Keratinocyte (primary cell): Measurements from ENCODE around the gene HLA-DMB. TPM values are rescaled to one million over a fixed set of nuclear protein-coding genes. Genes with fewer than 3 reads are reported as not detected.

Experiments used
- DNase-seq: peaks from one replicate; pipeline ENCODE4 v3.0.0-alpha.2; 2011; ENCODE audit warnings: low read depth, missing footprints, low spot score
- FAIRE-seq: peaks from 2 replicates; lab custom pipeline; 2011; peaks lifted over from hg19 to GRCh38; lab: Jason Lieb, UNC
- H2AFZ ChIP-seq: 2 replicates; pipeline ENCODE4 v1.6.0; 2012; ENCODE audit warnings: low read length, control low read depth, inconsistent platforms; ENCODE audit not compliant: control insufficient read depth
- H3K27ac ChIP-seq: 2 replicates; pipeline ENCODE4 v1.5.1; 2011; ENCODE audit warnings: low read length; ENCODE audit not compliant: control insufficient read depth, insufficient read depth
- H3K27me3 ChIP-seq: 3 replicates; pipeline ENCODE4 v1.6.0; 2011; ENCODE audit warnings: low read length; ENCODE audit not compliant: control insufficient read depth, insufficient read depth; ENCODE audit errors: extremely low read depth
- H3K36me3 ChIP-seq, 2 experiments: 2 replicates in 1 of 2; 3 replicates in 1 of 2; pipeline ENCODE4 v1.5.1; 2011; ENCODE audit warnings: low read length in 2 of 2, mild to moderate bottlenecking in 1 of 2; ENCODE audit not compliant: control insufficient read depth in 2 of 2, insufficient read depth in 2 of 2; ENCODE audit errors: extremely low read depth in 1 of 2
- H3K4me1 ChIP-seq: 3 replicates; pipeline ENCODE4 v1.5.1; 2011; ENCODE audit warnings: low read length; ENCODE audit not compliant: control insufficient read depth, insufficient read depth; ENCODE audit errors: extremely low read depth
- H3K4me2 ChIP-seq: 3 replicates; pipeline ENCODE4 v1.6.0; 2011; ENCODE audit warnings: low read depth, low read length; ENCODE audit not compliant: control insufficient read depth, insufficient read depth; ENCODE audit errors: extremely low read depth
- H3K4me3 ChIP-seq, 3 experiments: fragments of 200-600 bp in 1 of 3; sonication (generic) in 1 of 3; 2 replicates in 2 of 3; 3 replicates in 1 of 3; pipeline ENCODE4 v1.5.1; 2011 to 2016; ENCODE audit warnings: low read length in 3 of 3, mild to moderate bottlenecking in 3 of 3, control low read depth in 2 of 3, inconsistent platforms in 1 of 3, low read depth in 1 of 3, mixed read lengths in 1 of 3, mixed run types in 1 of 3, moderate library complexity in 1 of 3; ENCODE audit not compliant: control insufficient read depth in 2 of 3, insufficient read depth in 2 of 3; ENCODE audit errors: extremely low read depth in 1 of 3
- H3K79me2 ChIP-seq: 2 replicates; pipeline ENCODE4 v1.6.0; 2012; ENCODE audit warnings: low read length; ENCODE audit not compliant: control insufficient read depth, insufficient read depth
- H3K9ac ChIP-seq: 3 replicates; pipeline ENCODE4 v1.6.0; 2011; ENCODE audit warnings: low read length; ENCODE audit not compliant: control insufficient read depth, insufficient read depth; ENCODE audit errors: extremely low read depth
- H3K9me1 ChIP-seq: 3 replicates; pipeline ENCODE4 v1.6.0; 2011; ENCODE audit warnings: low read length; ENCODE audit not compliant: control insufficient read depth, insufficient read depth; ENCODE audit errors: extremely low read depth
- H3K9me3 ChIP-seq: 2 replicates; pipeline ENCODE4 v1.5.1; 2012; ENCODE audit warnings: low read depth, low read length; ENCODE audit not compliant: control insufficient read depth
- H4K20me1 ChIP-seq: 3 replicates; pipeline ENCODE4 v1.6.0; 2011; ENCODE audit warnings: low read length; ENCODE audit not compliant: control insufficient read depth, insufficient read depth; ENCODE audit errors: extremely low read depth
- CTCF ChIP-seq, 3 experiments: IDR thresholded peaks in 1 of 3; conservative IDR thresholded peaks in 1 of 3; optimal IDR thresholded peaks in 1 of 3; 2 replicates in 2 of 3; 3 replicates in 1 of 3; pipeline versions ENCODE3 to v1.5.1; 2011; ENCODE audit warnings: low read length in 3 of 3, mild to moderate bottlenecking in 3 of 3, moderate library complexity in 2 of 3, control low read depth in 1 of 3, inconsistent platforms in 1 of 3; ENCODE audit not compliant: insufficient read depth in 2 of 3; ENCODE audit errors: extremely low read depth in 1 of 3
- EZH2 ChIP-seq: IDR thresholded peaks from one replicate; pipeline ENCODE4 v1.6.1; 2012; ENCODE audit warnings: inconsistent platforms, mild to moderate bottlenecking, low read length, moderate library complexity
- dilution Hi-C: fragments of 300-500 bp; cut with MboI; formaldehyde crosslinking; loops from one replicate; pipeline ENCODE4 v1.7.0; 2020; ENCODE audit warnings: low sequenced_read_pairs; ENCODE audit not compliant: extremely low pct_ligation_motif_present
- polyA plus RNA-seq, 5 experiments: library from polyadenylated mRNA; depleted of rRNA in 3 of 5; stranded (reverse) in 3 of 5; stranded (forward) in 1 of 5; unstranded in 1 of 5; fragments of >200 nt; gene quantifications; 1 replicate in 1 of 5; 2 replicates in 3 of 5; 3 replicates in 1 of 5; pipeline versions ENCODE4 v1.2.1 to v1.2.3, GENCODE V29; 2011 to 2012; ENCODE audit warnings: missing spikeins in 2 of 5, low read depth in 1 of 5, low replicate concordance in 1 of 5

The HLA-DMB gene
- polyA plus RNA-seq, 1 donor (not counting 4 experiments of a cell fraction or from before 2014, with no cell fraction given) = not detected

DNA sequence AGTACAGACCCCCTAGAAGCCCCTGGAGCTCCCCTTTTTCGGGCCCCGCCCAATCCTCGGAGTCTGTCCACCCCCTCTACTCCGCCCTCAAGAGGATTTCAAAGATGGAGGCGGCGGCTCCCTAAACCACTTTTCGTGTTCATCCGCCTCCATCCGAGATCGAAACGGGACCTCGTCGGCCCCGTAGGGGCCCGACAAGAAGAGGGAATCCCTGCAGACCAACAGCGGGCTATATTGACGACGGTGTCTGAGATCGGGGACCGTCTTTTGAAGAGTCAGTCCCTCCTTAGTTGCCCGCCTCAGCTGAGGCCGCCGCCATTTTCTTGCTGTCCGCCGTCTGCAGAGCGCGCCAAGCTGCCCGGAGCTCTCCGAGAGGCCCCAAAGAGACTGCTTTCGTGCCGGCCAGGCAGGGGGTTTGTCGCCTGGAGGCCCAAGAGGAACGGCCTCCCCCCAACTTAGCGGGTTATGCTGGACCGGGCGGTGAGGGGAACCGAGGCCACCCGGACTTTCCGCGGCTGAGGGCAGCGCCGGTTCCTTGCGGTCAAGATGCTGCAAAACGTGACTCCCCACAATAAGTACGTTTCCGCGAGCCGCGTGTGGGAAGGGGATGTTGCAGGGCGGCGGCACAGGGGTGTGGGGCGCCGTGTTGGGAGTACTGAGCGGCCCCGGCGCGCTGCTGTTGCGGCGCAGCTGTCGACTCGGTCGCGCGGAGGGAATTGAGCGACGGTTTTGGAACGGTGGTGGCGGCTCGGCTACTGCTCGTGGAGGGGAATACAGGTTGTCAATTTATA is 31.7 kb upstream of the HLA-DMB start:
- H4K20me1 ChIP-seq = peaks cover 52% of the 10 kb centered on the region
- H3K9me3 ChIP-seq = no peaks in the 10 kb centered on the region
- H3K36me3 ChIP-seq = peaks cover 39 to 55% of the 10 kb centered on the region in 2 experiments
- H3K79me2 ChIP-seq = peaks cover 61% of the 10 kb centered on the region
- no peaks in the 10 kb centered on the region for H3K27me3 ChIP-seq
- H3K9ac ChIP-seq = peak overlapping the region; percentile 90
- H3K9me1 ChIP-seq = peaks cover 10% of the 10 kb centered on the region
- no peak for DNase-seq
- peak overlapping the region; percentile 88 to 99 (median 90) for H3K4me3 ChIP-seq
- H3K27ac ChIP-seq = peak overlapping the region; percentile 76
- dilution Hi-C loops = no loop called here
- H3K4me2 ChIP-seq = peak overlapping the region; percentile 98
- no peak for FAIRE-seq
- no peak overlapping the region for H2AFZ ChIP-seq
- peaks cover 25% of the 10 kb centered on the region for H3K4me1 ChIP-seq
- TF ChIP-seq CTCF (optimal IDR thresholded peaks at IDR 0.05 in 1 of 3, IDR thresholded peaks at IDR 0.05 in 1 of 3, conservative IDR thresholded peaks at IDR 0.05 in 1 of 3; ENCODE audit: extremely low read depth in 1 of 3, insufficient read depth in 2 of 3, low read length in 3 of 3) (no peak), EZH2 (no peak)

GRCh38 chr6:32971581-32972352 is 30.9 kb upstream of the HLA-DMB start:
- Histone ChIP-seq H3K4me1 (peaks cover 29% of the 10 kb centered on the region), H3K9ac (peak overlapping the region; percentile 100), H3K27ac (peak overlapping the region; percentile 100), H3K4me2 (peak overlapping the region; percentile 98), H2AFZ (no peak overlapping the region), H3K9me3 (no peaks in the 10 kb centered on the region), H3K79me2 (peaks cover 58% of the 10 kb centered on the region), H3K4me3 (peak overlapping the region; percentile 88 to 99 (median 90)), H3K27me3 (no peaks in the 10 kb centered on the region), H3K36me3 (peaks cover 33 to 47% of the 10 kb centered on the region in 2 experiments), H3K9me1 (peaks cover 6% of the 10 kb centered on the region), H4K20me1 (peaks cover 44% of the 10 kb centered on the region)
- no peak for DNase-seq
- peak; percentile 60 for FAIRE-seq
- no peak for TF ChIP-seq CTCF (optimal IDR thresholded peaks at IDR 0.05 in 1 of 3, IDR thresholded peaks at IDR 0.05 in 1 of 3, conservative IDR thresholded peaks at IDR 0.05 in 1 of 3; ENCODE audit: extremely low read depth in 1 of 3, insufficient read depth in 2 of 3, low read length in 3 of 3)
- dilution Hi-C loops = no loop called here
